Measurements from ENCODE around the gene OR5D14.

OR5D14 gene

DNA sequence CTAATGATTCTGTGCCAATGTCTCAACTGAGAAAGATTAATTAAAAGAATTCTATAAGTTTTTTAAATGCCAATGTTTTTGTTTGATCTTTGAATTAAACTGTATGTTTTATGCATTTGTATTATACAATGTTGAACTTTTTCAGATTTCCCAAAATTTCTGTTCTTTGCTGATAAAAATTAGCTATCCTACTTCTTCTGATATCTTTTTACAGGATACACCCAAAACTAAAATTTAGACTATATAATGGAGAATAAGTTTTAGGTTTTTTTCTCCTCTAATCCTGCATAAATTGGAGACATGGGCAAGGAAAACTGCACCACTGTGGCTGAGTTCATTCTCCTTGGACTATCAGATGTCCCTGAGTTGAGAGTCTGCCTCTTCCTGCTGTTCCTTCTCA, 31.6 kb downstream of the OR5D14 start, which contains the start of gene OR5L2:
TSS of gene OR5L2 (plus strand) at position 301 of the 400 bp plus-strand sequence. CDS start at position 301, 0 bp downstream.
- no peak within 1 kb of the TSS for H3K27ac ChIP-seq
- no peak for TF ChIP-seq ZFX (IDR thresholded peaks at IDR 0.05; ENCODE audit: borderline replicate concordance)
- TF ChIP-seq, protein P1, sequence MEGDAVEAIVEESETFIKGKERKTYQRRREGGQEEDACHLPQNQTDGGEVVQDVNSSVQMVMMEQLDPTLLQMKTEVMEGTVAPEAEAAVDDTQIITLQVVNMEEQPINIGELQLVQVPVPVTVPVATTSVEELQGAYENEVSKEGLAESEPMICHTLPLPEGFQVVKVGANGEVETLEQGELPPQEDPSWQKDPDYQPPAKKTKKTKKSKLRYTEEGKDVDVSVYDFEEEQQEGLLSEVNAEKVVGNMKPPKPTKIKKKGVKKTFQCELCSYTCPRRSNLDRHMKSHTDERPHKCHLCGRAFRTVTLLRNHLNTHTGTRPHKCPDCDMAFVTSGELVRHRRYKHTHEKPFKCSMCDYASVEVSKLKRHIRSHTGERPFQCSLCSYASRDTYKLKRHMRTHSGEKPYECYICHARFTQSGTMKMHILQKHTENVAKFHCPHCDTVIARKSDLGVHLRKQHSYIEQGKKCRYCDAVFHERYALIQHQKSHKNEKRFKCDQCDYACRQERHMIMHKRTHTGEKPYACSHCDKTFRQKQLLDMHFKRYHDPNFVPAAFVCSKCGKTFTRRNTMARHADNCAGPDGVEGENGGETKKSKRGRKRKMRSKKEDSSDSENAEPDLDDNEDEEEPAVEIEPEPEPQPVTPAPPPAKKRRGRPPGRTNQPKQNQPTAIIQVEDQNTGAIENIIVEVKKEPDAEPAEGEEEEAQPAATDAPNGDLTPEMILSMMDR (IDR thresholded peaks at IDR 0.05), result no peak

DNA sequence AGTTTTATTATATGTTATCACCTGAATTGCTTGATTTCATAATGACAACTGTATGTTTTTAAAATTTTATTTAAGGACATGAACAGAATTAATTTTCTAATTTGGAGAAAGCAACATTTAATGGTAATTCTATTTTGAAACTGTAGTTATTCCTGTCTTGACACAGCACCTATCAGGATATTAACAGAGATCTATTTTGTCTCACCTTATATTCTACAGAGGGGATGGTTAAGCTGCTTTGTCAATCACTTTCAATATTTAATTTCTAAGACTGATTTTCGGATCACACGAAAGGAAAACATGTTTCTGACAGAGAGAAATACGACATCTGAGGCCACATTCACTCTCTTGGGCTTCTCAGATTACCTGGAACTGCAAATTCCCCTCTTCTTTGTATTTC, 43.1 kb downstream of the OR5D14 start, which contains the start of gene OR5D16:
TSS of gene OR5D16 (plus strand) at position 301 of the 400 bp plus-strand sequence. CDS start at position 301, 0 bp downstream.
- TF ChIP-seq ZFX (IDR thresholded peaks at IDR 0.05; ENCODE audit: borderline replicate concordance), result no peak
- TF ChIP-seq, protein P1 (IDR thresholded peaks at IDR 0.05), result no peak
- no peak within 1 kb of the TSS for H3K27ac ChIP-seq

Measured in 22Rv1 (cell line).